Neural cell (in vitro differentiated cells): ENCODE data around the gene LNP1. TPM values are rescaled to one million over a fixed set of nuclear protein-coding genes. Genes with fewer than 3 reads are reported as not detected.

ENCODE experiments used
- H2AFZ ChIP-seq: fragments of 200-600, 300-800 bp; sonication (generic), shearing (Covaris generic); 2 replicates; pipeline ENCODE4 v1.6.0; 2014; ENCODE audit warnings: low read depth, mild to moderate bottlenecking, antibody characterized with exemption, low read length, moderate library complexity
- H3F3A ChIP-seq: fragments of 200-600 bp; shearing (Covaris generic); 2 replicates; pipeline ENCODE4 v1.6.1; 2016; ENCODE audit warnings: mild to moderate bottlenecking, moderate library complexity, mixed read lengths, antibody characterized with exemption, low read length; ENCODE audit not compliant: insufficient read depth, poor library complexity, severe bottlenecking
- H3K27ac ChIP-seq: fragments of 200-600, 300-800 bp; sonication (generic), shearing (Covaris generic); 2 replicates; pipeline ENCODE4 v1.5.1; 2014; ENCODE audit warnings: mild to moderate bottlenecking, low read length, moderate library complexity
- H3K27me3 ChIP-seq: fragments of 300-800, 200-600 bp; sonication (generic), shearing (Covaris generic); 2 replicates; pipeline ENCODE4 v1.6.0; 2014; ENCODE audit warnings: mild to moderate bottlenecking, low read depth, low read length, moderate library complexity; ENCODE audit not compliant: insufficient read depth
- H3K36me3 ChIP-seq: fragments of 300-800, 200-600 bp; sonication (generic), shearing (Covaris generic); 2 replicates; pipeline ENCODE4 v1.5.1; 2014; ENCODE audit warnings: mild to moderate bottlenecking, antibody characterized with exemption, low read length, moderate library complexity; ENCODE audit not compliant: insufficient read depth
- H3K4me2 ChIP-seq: fragments of 300-800, 200-600 bp; sonication (generic), shearing (Covaris generic); 2 replicates; pipeline ENCODE4 v1.6.0; 2014; ENCODE audit warnings: mild to moderate bottlenecking, low read length
- H3K4me3 ChIP-seq: fragments of 300-800, 200-600 bp; sonication (generic), shearing (Covaris generic); 2 replicates; pipeline ENCODE4 v1.5.1; 2014; ENCODE audit warnings: mild to moderate bottlenecking, low read length, moderate library complexity
- H3K79me2 ChIP-seq: fragments of 200-600 bp; shearing (Covaris generic); replicated peaks from 2 replicates; pipeline ENCODE4 v1.6.0; 2014; ENCODE audit warnings: mild to moderate bottlenecking, low read length, moderate library complexity; ENCODE audit not compliant: insufficient read depth
- H3K9ac ChIP-seq: fragments of 300-800, 200-600 bp; sonication (generic), shearing (Covaris generic); 2 replicates; pipeline ENCODE4 v1.6.1; 2016; ENCODE audit warnings: mild to moderate bottlenecking, low read length, mixed read lengths
- H3K9me2 ChIP-seq: fragments of 200-600 bp; shearing (Covaris generic); 2 replicates; pipeline ENCODE4 v1.6.1; 2016; ENCODE audit warnings: mild to moderate bottlenecking, low read length, mixed read lengths; ENCODE audit not compliant: insufficient read depth
- H3K9me3 ChIP-seq: fragments of 200-600, 300-800 bp; sonication (generic), shearing (Covaris generic); 2 replicates; pipeline ENCODE4 v1.6.1; 2016; ENCODE audit warnings: mild to moderate bottlenecking, mixed run types, low read length, moderate library complexity, mixed read lengths
- H4K20me1 ChIP-seq: fragments of 200-600 bp; shearing (Covaris generic); 2 replicates; pipeline ENCODE4 v1.6.1; 2016; ENCODE audit warnings: mild to moderate bottlenecking, mixed run types; ENCODE audit not compliant: insufficient read depth
- CTCF ChIP-seq: fragments of 450-650 bp; IDR thresholded peaks from 2 replicates; pipeline ENCODE4 v1.5.1; 2014; ENCODE audit warnings: antibody characterized with exemption, mild to moderate bottlenecking, moderate library complexity; ENCODE audit not compliant: poor library complexity, severe bottlenecking
- EP300 ChIP-seq: fragments of 450-650 bp; conservative IDR thresholded peaks from 2 replicates; pipeline ENCODE4 v1.6.1; 2014; ENCODE audit warnings: antibody characterized with exemption, mild to moderate bottlenecking, moderate library complexity; ENCODE audit not compliant: poor library complexity, severe bottlenecking
- EZH2 ChIP-seq: fragments of 200-600, 300-800 bp; shearing (Covaris generic), sonication (generic); IDR thresholded peaks from 2 replicates; pipeline ENCODE4 v1.6.1; 2014; ENCODE audit warnings: antibody characterized with exemption, low read length, borderline replicate concordance, mild to moderate bottlenecking; ENCODE audit not compliant: insufficient read depth, poor library complexity, severe bottlenecking
- MXI1 ChIP-seq: fragments of 450-650 bp; conservative IDR thresholded peaks from 2 replicates; pipeline ENCODE4 v1.6.1; 2014; ENCODE audit warnings: antibody characterized with exemption, mild to moderate bottlenecking; ENCODE audit not compliant: poor library complexity, severe bottlenecking
- POLR2AphosphoS5 ChIP-seq: IDR thresholded peaks from 2 replicates; pipeline ENCODE4 v1.6.1; 2012
- RAD21 ChIP-seq: fragments of 450-650 bp; conservative IDR thresholded peaks from 2 replicates; pipeline ENCODE4 v1.6.1; 2014; ENCODE audit warnings: antibody characterized with exemption, mild to moderate bottlenecking, moderate library complexity
- REST ChIP-seq: IDR thresholded peaks from 2 replicates; pipeline ENCODE4 v1.6.1; 2012; ENCODE audit warnings: borderline replicate concordance
- SMC3 ChIP-seq: fragments of 450-650 bp; conservative IDR thresholded peaks from 2 replicates; pipeline ENCODE4 v1.6.1; 2014; ENCODE audit warnings: antibody characterized with exemption, mild to moderate bottlenecking, moderate library complexity; ENCODE audit not compliant: poor library complexity
- TAF1 ChIP-seq: IDR thresholded peaks from 2 replicates; pipeline ENCODE4 v1.6.1; 2012; ENCODE audit warnings: low read depth
- polyA plus RNA-seq: library from polyadenylated mRNA; depleted of rRNA; stranded (reverse); fragments of >200 nt; gene quantifications from 2 replicates; pipeline ENCODE4 v1.2.3, GENCODE V29; 2014

Gene LNP1
- polyA plus RNA-seq, 1 donor from 2014 or later = 19.2 TPM

- no peak for TF ChIP-seq RAD21
- TF ChIP-seq CTCF = no peak
- Histone ChIP-seq H3K9ac (no peak overlapping the region), H3K27ac (no peak overlapping the region)
Observed at GRCh38 chr3:100454677-100455076, 53.3 kb downstream of the LNP1 start.

GRCh38 chr3:100455841-100456550, 54.7 kb downstream of the LNP1 start:
- Histone ChIP-seq H3K79me2 (no peaks in the 10 kb centered on the region), H3F3A (no peaks in the 10 kb centered on the region), H3K9me2 (no peaks in the 10 kb centered on the region), H3K36me3 (no peaks in the 10 kb centered on the region), H2AFZ (no peak overlapping the region), H3K27ac (no peak overlapping the region), H3K4me2 (no peak overlapping the region), H3K9me3 (no peaks in the 10 kb centered on the region), H4K20me1 (no peaks in the 10 kb centered on the region), H3K4me3 (no peak overlapping the region), H3K9ac (no peak overlapping the region), H3K27me3 (no peaks in the 10 kb centered on the region)
- no peak for TF ChIP-seq TAF1
- no peak for TF ChIP-seq MXI1
- TF ChIP-seq SMC3 = no peak
- TF ChIP-seq REST = no peak
- no peak for TF ChIP-seq EP300
- no peak for TF ChIP-seq CTCF
- no peak for TF ChIP-seq EZH2
- no peak for TF ChIP-seq POLR2AphosphoS5
- no peak for TF ChIP-seq RAD21

More at GRCh38 chr3:100454677-100455076, 53.3 kb downstream of the LNP1 start:
- Histone ChIP-seq H3K36me3 (no peaks in the 10 kb centered on the region), H3F3A (no peaks in the 10 kb centered on the region), H2AFZ (no peak overlapping the region), H3K4me2 (no peak overlapping the region), H3K9me3 (no peaks in the 10 kb centered on the region), H3K9me2 (no peaks in the 10 kb centered on the region), H3K4me3 (no peak overlapping the region), H3K79me2 (no peaks in the 10 kb centered on the region), H3K27me3 (no peaks in the 10 kb centered on the region), H4K20me1 (no peaks in the 10 kb centered on the region)
